Thyroid gland (tissue), 4 donors: ENCODE results near the gene ADH4. TPM values are rescaled to one million over a fixed set of nuclear protein-coding genes. Genes with fewer than 3 reads are reported as not detected.

Source experiments
- DNase-seq, 2 donors: peaks; one replicate each; pipeline ENCODE4 v3.0.0-alpha.2; 2019
- H3K27ac ChIP-seq, 3 donors: fragments of 200-600 bp; sonication (generic); 1 replicate in 2 of 3; 2 replicates in 1 of 3; pipeline ENCODE4 v1.5.1; 2016 to 2019; ENCODE audit warnings: mild to moderate bottlenecking in 1 of 3, moderate library complexity in 1 of 3
- H3K27me3 ChIP-seq: fragments of 200-600 bp; sonication (generic); one replicate; pipeline ENCODE4 v1.5.1; 2019
- H3K36me3 ChIP-seq, 2 donors: fragments of 200-600 bp; sonication (generic); one replicate each; pipeline ENCODE4 v1.5.1; 2016 to 2019
- H3K4me1 ChIP-seq, 2 donors: fragments of 200-600 bp; sonication (generic); one replicate each; pipeline ENCODE4 v1.5.1; 2017 to 2019
- H3K4me3 ChIP-seq, 3 donors: fragments of 200-600 bp; sonication (generic); replicated peaks in 1 of 3; 1 replicate in 2 of 3; 2 replicates in 1 of 3; pipeline ENCODE4 v1.5.1; 2016; ENCODE audit warnings: mild to moderate bottlenecking in 1 of 3
- H3K9me3 ChIP-seq: fragments of 200-600 bp; sonication (generic); one replicate; pipeline ENCODE4 v1.5.1; 2017
- POLR2A ChIP-seq, 2 donors: fragments of 450-650 bp; IDR thresholded peaks; one replicate each; pipeline ENCODE4 v1.6.1; 2017; ENCODE audit warnings: antibody characterized with exemption in 2 of 2, mild to moderate bottlenecking in 2 of 2, moderate library complexity in 1 of 2
- WGBS, 2 donors: methylation state at CpG; one replicate each; pipeline ENCODE4 v1.1.5; 2017; 5-methylcytosine and 5-hydroxymethylcytosine counted together
- intact Hi-C: fragments of 100-400 bp; cut with DNase I; formaldehyde crosslinking; loops from one replicate; pipeline ENCODE4 v1.15.1; 2023
- total RNA-seq, 4 donors: library from RNA; depleted of rRNA; stranded (reverse); fragments of >200 nt; gene quantifications; one replicate each; pipeline ENCODE4 v1.2.3, GENCODE V29; 2016
- TF ChIP-seq, protein P1 (sequence below), 6 experiments: fragments of 200-600 bp in 3 of 6; fragments of 450-650 bp in 3 of 6; sonication (generic) in 3 of 6; IDR thresholded peaks; one replicate each; pipeline ENCODE4 v1.5.1; 2016 to 2019; ENCODE audit warnings: antibody characterized with exemption in 6 of 6, mild to moderate bottlenecking in 2 of 6, inconsistent platforms in 1 of 6, moderate library complexity in 1 of 6

The ADH4 gene
- total RNA-seq, 4 donors from 2014 or later: 1.4 to 10.9 (median 1.9) TPM

DNA sequence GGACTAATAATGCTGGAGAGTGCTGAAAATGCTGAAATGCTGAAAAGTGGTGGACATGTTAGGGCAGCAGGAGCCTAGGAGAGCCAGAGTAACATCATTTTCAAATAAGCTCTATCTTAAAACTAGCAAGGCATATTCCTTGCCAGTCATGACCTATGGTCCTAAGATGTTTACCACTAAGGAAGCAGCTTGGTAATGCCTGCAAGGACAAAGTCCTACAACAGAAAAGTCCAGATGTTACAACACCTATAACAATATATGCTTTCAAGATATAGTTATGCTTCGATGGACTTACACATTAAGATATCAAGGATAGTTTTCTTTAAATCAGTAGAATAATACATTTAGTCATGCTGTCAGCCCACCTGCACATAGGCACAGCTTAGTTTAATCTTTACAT, 4.5 kb upstream of the ADH4 start:
- H3K4me1 ChIP-seq: no peaks in the 10 kb centered on the region
- no peaks in the 10 kb centered on the region for H3K27me3 ChIP-seq
- TF ChIP-seq, protein P1, sequence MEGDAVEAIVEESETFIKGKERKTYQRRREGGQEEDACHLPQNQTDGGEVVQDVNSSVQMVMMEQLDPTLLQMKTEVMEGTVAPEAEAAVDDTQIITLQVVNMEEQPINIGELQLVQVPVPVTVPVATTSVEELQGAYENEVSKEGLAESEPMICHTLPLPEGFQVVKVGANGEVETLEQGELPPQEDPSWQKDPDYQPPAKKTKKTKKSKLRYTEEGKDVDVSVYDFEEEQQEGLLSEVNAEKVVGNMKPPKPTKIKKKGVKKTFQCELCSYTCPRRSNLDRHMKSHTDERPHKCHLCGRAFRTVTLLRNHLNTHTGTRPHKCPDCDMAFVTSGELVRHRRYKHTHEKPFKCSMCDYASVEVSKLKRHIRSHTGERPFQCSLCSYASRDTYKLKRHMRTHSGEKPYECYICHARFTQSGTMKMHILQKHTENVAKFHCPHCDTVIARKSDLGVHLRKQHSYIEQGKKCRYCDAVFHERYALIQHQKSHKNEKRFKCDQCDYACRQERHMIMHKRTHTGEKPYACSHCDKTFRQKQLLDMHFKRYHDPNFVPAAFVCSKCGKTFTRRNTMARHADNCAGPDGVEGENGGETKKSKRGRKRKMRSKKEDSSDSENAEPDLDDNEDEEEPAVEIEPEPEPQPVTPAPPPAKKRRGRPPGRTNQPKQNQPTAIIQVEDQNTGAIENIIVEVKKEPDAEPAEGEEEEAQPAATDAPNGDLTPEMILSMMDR (IDR thresholded peaks at IDR 0.05): no peak
- no peak for TF ChIP-seq POLR2A (IDR thresholded peaks at IDR 0.05)
- intact Hi-C loops: no loop called here
- H3K36me3 ChIP-seq: no peaks in the 10 kb centered on the region
- no peak overlapping the region for H3K27ac ChIP-seq
- WGBS, 2 donors: 94 to 100% methylated on average over 1 of the region's 1 CpG
- no peak overlapping the region for H3K4me3 ChIP-seq
- DNase-seq: no peak
- H3K9me3 ChIP-seq: no peaks in the 10 kb centered on the region

- intact Hi-C loops: no loop called here
These were observed 490 bp upstream of the ADH4 start for GRCh38 chr4:99144587-99144986.

GRCh38 chr4:99136329-99136728, 7.8 kb downstream of the ADH4 start:
- H3K9me3 ChIP-seq: no peaks in the 10 kb centered on the region
- no peaks in the 10 kb centered on the region for H3K4me1 ChIP-seq
- H3K27ac ChIP-seq: no peak overlapping the region
- no peak overlapping the region for H3K4me3 ChIP-seq
- H3K36me3 ChIP-seq: no peaks in the 10 kb centered on the region
- no peak for TF ChIP-seq POLR2A (IDR thresholded peaks at IDR 0.05)
- TF ChIP-seq, protein P1 (IDR thresholded peaks at IDR 0.05): no peak
- H3K27me3 ChIP-seq: no peaks in the 10 kb centered on the region
- no peak for DNase-seq
- intact Hi-C loops: no loop called here

More at GRCh38 chr4:99144587-99144986, 490 bp upstream of the ADH4 start:
- TF ChIP-seq, protein P1 (IDR thresholded peaks at IDR 0.05): no peak
- no peak for TF ChIP-seq POLR2A (IDR thresholded peaks at IDR 0.05)
- H3K27me3 ChIP-seq: no peaks in the 10 kb centered on the region
- no peaks in the 10 kb centered on the region for H3K4me1 ChIP-seq
- H3K9me3 ChIP-seq: no peaks in the 10 kb centered on the region
- no peak overlapping the region for H3K27ac ChIP-seq
- 93 to 98% methylated on average over 1 of the region's 1 CpG for WGBS, 2 donors
- no peaks in the 10 kb centered on the region for H3K36me3 ChIP-seq
- no peak overlapping the region for H3K4me3 ChIP-seq
- DNase-seq: no peak

DNA sequence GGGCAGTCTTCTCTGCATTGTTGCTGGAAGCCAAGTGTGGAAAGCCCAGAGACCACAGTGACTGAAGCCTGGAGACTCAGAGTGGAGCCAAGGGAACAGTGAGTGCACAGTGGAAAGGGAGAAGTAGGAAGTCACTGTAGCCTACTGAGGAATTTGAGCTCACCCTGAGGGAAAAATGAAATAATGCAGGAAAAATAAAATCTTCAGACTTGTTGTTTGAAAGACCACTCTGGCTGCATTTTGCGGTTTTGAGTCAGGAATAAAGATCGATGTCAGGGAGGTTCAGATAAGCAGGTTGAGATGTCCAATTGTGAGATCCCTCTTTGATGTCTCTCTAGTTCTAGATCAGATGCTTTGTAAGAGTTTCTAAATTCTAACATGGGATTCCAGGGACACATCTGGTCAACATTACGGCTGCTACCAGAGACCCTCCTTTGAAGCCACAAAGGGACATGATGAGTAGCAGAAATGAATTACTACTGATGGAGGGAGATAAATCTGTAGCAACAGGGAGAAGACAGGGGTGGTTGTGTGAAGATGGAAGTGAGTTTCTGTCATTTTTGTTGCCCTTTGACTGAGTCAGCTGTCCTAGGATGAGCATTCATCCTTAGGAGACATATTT, 8.4 kb downstream of the ADH4 start:
- Histone ChIP-seq H3K9me3 (no peaks in the 10 kb centered on the region), H3K4me1 (no peaks in the 10 kb centered on the region), H3K27me3 (no peaks in the 10 kb centered on the region), H3K36me3 (no peaks in the 10 kb centered on the region), H3K27ac (no peak overlapping the region), H3K4me3 (no peak overlapping the region)
- intact Hi-C loops: no loop called here
- TF ChIP-seq, protein P1 (IDR thresholded peaks at IDR 0.05): no peak
- TF ChIP-seq POLR2A (IDR thresholded peaks at IDR 0.05): no peak
- no peak for DNase-seq
- WGBS, 2 donors: 63 to 74% methylated on average over 3 of the region's 3 CpGs

DNA sequence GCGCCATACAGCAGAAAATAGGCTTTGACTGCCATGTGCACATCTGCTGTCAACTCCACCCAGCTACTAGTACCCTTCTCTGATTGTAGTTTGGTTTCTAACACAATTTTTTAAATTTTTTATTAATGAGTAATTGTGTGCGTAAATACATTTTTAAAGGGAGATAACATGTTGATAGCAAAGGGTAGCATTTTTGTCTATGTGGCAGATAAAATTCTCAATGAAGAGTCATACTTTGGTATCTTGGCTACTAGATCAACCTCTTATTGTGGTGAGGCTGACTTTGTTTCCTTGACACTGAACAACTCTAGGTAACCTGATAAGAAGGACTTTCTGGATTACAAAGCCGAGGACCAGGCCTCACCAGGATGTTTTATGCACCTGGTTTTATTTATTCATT, 9.5 kb downstream of the ADH4 start:
- H3K27me3 ChIP-seq: no peaks in the 10 kb centered on the region
- TF ChIP-seq, protein P1 (IDR thresholded peaks at IDR 0.05): no peak
- TF ChIP-seq POLR2A (IDR thresholded peaks at IDR 0.05): no peak
- no peak overlapping the region for H3K27ac ChIP-seq
- 95 to 97% methylated on average over 3 of the region's 3 CpGs for WGBS, 2 donors
- no peak overlapping the region for H3K4me3 ChIP-seq
- intact Hi-C loops: no loop called here
- no peaks in the 10 kb centered on the region for H3K9me3 ChIP-seq
- no peaks in the 10 kb centered on the region for H3K36me3 ChIP-seq
- DNase-seq: no peak
- no peaks in the 10 kb centered on the region for H3K4me1 ChIP-seq
